Keratinocyte (primary cell): ENCODE results near the gene PTPRN2. TPM values are rescaled to one million over a fixed set of nuclear protein-coding genes. Genes with fewer than 3 reads are reported as not detected.

Experiments
- DNase-seq: peaks from one replicate; pipeline ENCODE4 v3.0.0-alpha.2; 2011; ENCODE audit warnings: low read depth, missing footprints, low spot score
- FAIRE-seq: peaks from 2 replicates; lab custom pipeline; 2011; peaks lifted over from hg19 to GRCh38; lab: Jason Lieb, UNC
- H2AFZ ChIP-seq: 2 replicates; pipeline ENCODE4 v1.6.0; 2012; ENCODE audit warnings: low read length, control low read depth, inconsistent platforms; ENCODE audit not compliant: control insufficient read depth
- H3K27ac ChIP-seq: 2 replicates; pipeline ENCODE4 v1.5.1; 2011; ENCODE audit warnings: low read length; ENCODE audit not compliant: control insufficient read depth, insufficient read depth
- H3K27me3 ChIP-seq: 3 replicates; pipeline ENCODE4 v1.6.0; 2011; ENCODE audit warnings: low read length; ENCODE audit not compliant: control insufficient read depth, insufficient read depth; ENCODE audit errors: extremely low read depth
- H3K36me3 ChIP-seq, 2 experiments: 2 replicates in 1 of 2; 3 replicates in 1 of 2; pipeline ENCODE4 v1.5.1; 2011; ENCODE audit warnings: low read length in 2 of 2, mild to moderate bottlenecking in 1 of 2; ENCODE audit not compliant: control insufficient read depth in 2 of 2, insufficient read depth in 2 of 2; ENCODE audit errors: extremely low read depth in 1 of 2
- H3K4me1 ChIP-seq: 3 replicates; pipeline ENCODE4 v1.5.1; 2011; ENCODE audit warnings: low read length; ENCODE audit not compliant: control insufficient read depth, insufficient read depth; ENCODE audit errors: extremely low read depth
- H3K4me2 ChIP-seq: 3 replicates; pipeline ENCODE4 v1.6.0; 2011; ENCODE audit warnings: low read depth, low read length; ENCODE audit not compliant: control insufficient read depth, insufficient read depth; ENCODE audit errors: extremely low read depth
- H3K4me3 ChIP-seq, 3 experiments: fragments of 200-600 bp in 1 of 3; sonication (generic) in 1 of 3; 2 replicates in 2 of 3; 3 replicates in 1 of 3; pipeline ENCODE4 v1.5.1; 2011 to 2016; ENCODE audit warnings: low read length in 3 of 3, mild to moderate bottlenecking in 3 of 3, control low read depth in 2 of 3, inconsistent platforms in 1 of 3, low read depth in 1 of 3, mixed read lengths in 1 of 3, mixed run types in 1 of 3, moderate library complexity in 1 of 3; ENCODE audit not compliant: control insufficient read depth in 2 of 3, insufficient read depth in 2 of 3; ENCODE audit errors: extremely low read depth in 1 of 3
- H3K79me2 ChIP-seq: 2 replicates; pipeline ENCODE4 v1.6.0; 2012; ENCODE audit warnings: low read length; ENCODE audit not compliant: control insufficient read depth, insufficient read depth
- H3K9ac ChIP-seq: 3 replicates; pipeline ENCODE4 v1.6.0; 2011; ENCODE audit warnings: low read length; ENCODE audit not compliant: control insufficient read depth, insufficient read depth; ENCODE audit errors: extremely low read depth
- H3K9me1 ChIP-seq: 3 replicates; pipeline ENCODE4 v1.6.0; 2011; ENCODE audit warnings: low read length; ENCODE audit not compliant: control insufficient read depth, insufficient read depth; ENCODE audit errors: extremely low read depth
- H3K9me3 ChIP-seq: 2 replicates; pipeline ENCODE4 v1.5.1; 2012; ENCODE audit warnings: low read depth, low read length; ENCODE audit not compliant: control insufficient read depth
- H4K20me1 ChIP-seq: 3 replicates; pipeline ENCODE4 v1.6.0; 2011; ENCODE audit warnings: low read length; ENCODE audit not compliant: control insufficient read depth, insufficient read depth; ENCODE audit errors: extremely low read depth
- EZH2 ChIP-seq: IDR thresholded peaks from one replicate; pipeline ENCODE4 v1.6.1; 2012; ENCODE audit warnings: inconsistent platforms, mild to moderate bottlenecking, low read length, moderate library complexity
- dilution Hi-C: fragments of 300-500 bp; cut with MboI; formaldehyde crosslinking; loops from one replicate; pipeline ENCODE4 v1.7.0; 2020; ENCODE audit warnings: low sequenced_read_pairs; ENCODE audit not compliant: extremely low pct_ligation_motif_present
- polyA plus RNA-seq, 5 experiments: library from polyadenylated mRNA; depleted of rRNA in 3 of 5; stranded (reverse) in 3 of 5; stranded (forward) in 1 of 5; unstranded in 1 of 5; fragments of >200 nt; gene quantifications; 1 replicate in 1 of 5; 2 replicates in 3 of 5; 3 replicates in 1 of 5; pipeline versions ENCODE4 v1.2.1 to v1.2.3, GENCODE V29; 2011 to 2012; ENCODE audit warnings: missing spikeins in 2 of 5, low read depth in 1 of 5, low replicate concordance in 1 of 5
- TF ChIP-seq, protein P1 (sequence below), 3 experiments: IDR thresholded peaks in 1 of 3; conservative IDR thresholded peaks in 1 of 3; optimal IDR thresholded peaks in 1 of 3; 2 replicates in 2 of 3; 3 replicates in 1 of 3; pipeline versions ENCODE3 to v1.5.1; 2011; ENCODE audit warnings: low read length in 3 of 3, mild to moderate bottlenecking in 3 of 3, moderate library complexity in 2 of 3, control low read depth in 1 of 3, inconsistent platforms in 1 of 3; ENCODE audit not compliant: insufficient read depth in 2 of 3; ENCODE audit errors: extremely low read depth in 1 of 3

The PTPRN2 gene
- polyA plus RNA-seq, 1 donor (not counting 4 experiments of a cell fraction or from before 2014, with no cell fraction given), result not detected

GRCh38 chr7:158130023-158130409 is 457.6 kb downstream of the PTPRN2 start:
- Histone ChIP-seq H2AFZ (no peak overlapping the region), H3K27ac (no peak overlapping the region), H3K4me3 (no peak overlapping the region), H3K36me3 (no peaks in the 10 kb centered on the region), H3K9ac (no peak overlapping the region), H3K9me1 (no peaks in the 10 kb centered on the region), H3K9me3 (peaks cover 36% of the 10 kb centered on the region), H3K27me3 (no peaks in the 10 kb centered on the region), H4K20me1 (no peaks in the 10 kb centered on the region), H3K4me1 (no peaks in the 10 kb centered on the region), H3K79me2 (no peaks in the 10 kb centered on the region), H3K4me2 (no peak overlapping the region)
- DNase-seq (no peak), FAIRE-seq (no peak)
- dilution Hi-C loops, result loop anchor here (25.0 kb wide), 1 partner anchor 107 kb away; no protein-coding TSS in a partner anchor
- TF ChIP-seq, protein P1, sequence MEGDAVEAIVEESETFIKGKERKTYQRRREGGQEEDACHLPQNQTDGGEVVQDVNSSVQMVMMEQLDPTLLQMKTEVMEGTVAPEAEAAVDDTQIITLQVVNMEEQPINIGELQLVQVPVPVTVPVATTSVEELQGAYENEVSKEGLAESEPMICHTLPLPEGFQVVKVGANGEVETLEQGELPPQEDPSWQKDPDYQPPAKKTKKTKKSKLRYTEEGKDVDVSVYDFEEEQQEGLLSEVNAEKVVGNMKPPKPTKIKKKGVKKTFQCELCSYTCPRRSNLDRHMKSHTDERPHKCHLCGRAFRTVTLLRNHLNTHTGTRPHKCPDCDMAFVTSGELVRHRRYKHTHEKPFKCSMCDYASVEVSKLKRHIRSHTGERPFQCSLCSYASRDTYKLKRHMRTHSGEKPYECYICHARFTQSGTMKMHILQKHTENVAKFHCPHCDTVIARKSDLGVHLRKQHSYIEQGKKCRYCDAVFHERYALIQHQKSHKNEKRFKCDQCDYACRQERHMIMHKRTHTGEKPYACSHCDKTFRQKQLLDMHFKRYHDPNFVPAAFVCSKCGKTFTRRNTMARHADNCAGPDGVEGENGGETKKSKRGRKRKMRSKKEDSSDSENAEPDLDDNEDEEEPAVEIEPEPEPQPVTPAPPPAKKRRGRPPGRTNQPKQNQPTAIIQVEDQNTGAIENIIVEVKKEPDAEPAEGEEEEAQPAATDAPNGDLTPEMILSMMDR (optimal IDR thresholded peaks at IDR 0.05 in 1 of 3, IDR thresholded peaks at IDR 0.05 in 1 of 3, conservative IDR thresholded peaks at IDR 0.05 in 1 of 3; ENCODE audit: extremely low read depth in 1 of 3, insufficient read depth in 2 of 3, low read length in 3 of 3), result no peak
- no peak for TF ChIP-seq EZH2

GRCh38 chr7:158129037-158130022 is 458.3 kb downstream of the PTPRN2 start:
- FAIRE-seq (no peak), DNase-seq (no peak)
- no peak overlapping the region for H3K27ac ChIP-seq
- dilution Hi-C loops, result loop anchor here (25.0 kb wide), 1 partner anchor 108 kb away; no protein-coding TSS in a partner anchor
- no peaks in the 10 kb centered on the region for H3K9me1 ChIP-seq
- no peak for TF ChIP-seq EZH2
- TF ChIP-seq, protein P1 (optimal IDR thresholded peaks at IDR 0.05 in 1 of 3, IDR thresholded peaks at IDR 0.05 in 1 of 3, conservative IDR thresholded peaks at IDR 0.05 in 1 of 3; ENCODE audit: extremely low read depth in 1 of 3, insufficient read depth in 2 of 3, low read length in 3 of 3), result no peak
- no peak overlapping the region for H3K4me2 ChIP-seq
- no peaks in the 10 kb centered on the region for H3K36me3 ChIP-seq
- H3K4me1 ChIP-seq, result no peaks in the 10 kb centered on the region
- H3K9me3 ChIP-seq, result peaks cover 34% of the 10 kb centered on the region
- H3K9ac ChIP-seq, result no peak overlapping the region
- no peaks in the 10 kb centered on the region for H3K27me3 ChIP-seq
- H3K79me2 ChIP-seq, result no peaks in the 10 kb centered on the region
- no peak overlapping the region for H3K4me3 ChIP-seq
- H2AFZ ChIP-seq, result no peak overlapping the region
- no peaks in the 10 kb centered on the region for H4K20me1 ChIP-seq
